HG03571 (cell line): ENCODE results near the gene DEDD.

ENCODE experiments used
- ATAC-seq: cut with Tn5 transposase; IDR thresholded peaks from one replicate; pipeline ENCODE4 v1.9.1; 2021; ENCODE audit not compliant: unreplicated experiment

The DEDD gene, protein sequence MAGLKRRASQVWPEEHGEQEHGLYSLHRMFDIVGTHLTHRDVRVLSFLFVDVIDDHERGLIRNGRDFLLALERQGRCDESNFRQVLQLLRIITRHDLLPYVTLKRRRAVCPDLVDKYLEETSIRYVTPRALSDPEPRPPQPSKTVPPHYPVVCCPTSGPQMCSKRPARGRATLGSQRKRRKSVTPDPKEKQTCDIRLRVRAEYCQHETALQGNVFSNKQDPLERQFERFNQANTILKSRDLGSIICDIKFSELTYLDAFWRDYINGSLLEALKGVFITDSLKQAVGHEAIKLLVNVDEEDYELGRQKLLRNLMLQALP

DNA sequence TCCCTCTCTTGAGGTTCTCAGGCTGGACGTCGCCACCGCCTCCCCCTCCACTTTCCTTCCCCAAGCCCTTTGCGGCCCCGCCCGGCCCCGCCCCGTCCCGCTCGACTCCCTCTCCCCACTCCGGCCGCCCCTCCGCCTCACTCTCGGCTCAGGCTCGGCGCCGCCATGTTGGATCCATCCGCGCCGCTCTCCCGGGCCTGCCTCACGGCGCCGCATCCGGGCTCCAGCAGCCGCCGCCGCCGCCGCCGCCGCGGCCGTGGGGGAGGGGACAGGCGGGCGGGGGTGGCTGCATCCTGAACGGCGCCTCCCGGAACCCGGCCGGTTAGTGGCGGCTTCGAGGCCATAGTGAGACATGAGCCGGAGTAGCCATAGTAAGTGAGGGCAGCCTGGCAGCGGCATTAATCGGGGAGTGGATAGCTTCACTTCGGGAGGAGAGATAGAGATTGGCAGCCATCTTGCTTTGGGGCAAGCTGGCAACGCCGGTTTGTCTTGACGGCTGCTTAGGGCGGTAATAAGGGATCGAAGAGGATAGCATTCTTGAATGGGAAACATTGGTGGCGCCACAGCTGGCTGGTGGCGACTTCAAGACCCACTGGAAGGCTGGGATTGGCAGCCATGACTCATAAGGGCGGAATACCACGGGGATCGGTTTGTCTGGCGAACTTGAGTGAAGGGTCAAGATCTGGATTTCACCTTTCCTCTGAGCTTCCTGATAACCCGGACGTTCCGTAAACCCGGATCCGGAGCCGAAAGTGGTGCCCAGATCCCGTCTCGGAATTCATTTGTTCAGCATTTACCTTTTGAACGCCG is at the start of gene DEDD:
TSS of gene DEDD (minus strand) at position 258 of the 810 bp plus-strand sequence. CDS start 8,205 bp downstream, outside the sequence.
- peak; percentile 96 for ATAC-seq

DNA sequence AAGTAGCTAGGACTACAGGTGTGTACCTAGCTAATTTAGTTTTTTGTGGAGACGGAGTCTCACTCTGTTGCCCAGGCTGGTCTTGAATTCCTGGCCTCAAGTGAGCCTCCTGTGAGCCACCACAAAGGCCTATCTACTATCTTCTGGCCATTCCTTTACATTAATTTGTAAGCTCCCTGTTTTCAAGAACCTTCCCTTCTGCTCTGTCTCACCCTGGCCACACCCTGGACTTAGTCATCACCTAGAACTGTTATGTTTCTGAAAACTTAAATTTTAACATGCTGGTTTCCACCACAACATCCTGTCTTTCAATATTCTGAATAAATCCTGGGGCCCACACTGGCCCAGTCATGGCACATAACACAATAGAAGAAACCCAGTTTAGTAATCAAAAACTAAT is 49.7 kb upstream of the DEDD start:
- no peak for ATAC-seq

DNA sequence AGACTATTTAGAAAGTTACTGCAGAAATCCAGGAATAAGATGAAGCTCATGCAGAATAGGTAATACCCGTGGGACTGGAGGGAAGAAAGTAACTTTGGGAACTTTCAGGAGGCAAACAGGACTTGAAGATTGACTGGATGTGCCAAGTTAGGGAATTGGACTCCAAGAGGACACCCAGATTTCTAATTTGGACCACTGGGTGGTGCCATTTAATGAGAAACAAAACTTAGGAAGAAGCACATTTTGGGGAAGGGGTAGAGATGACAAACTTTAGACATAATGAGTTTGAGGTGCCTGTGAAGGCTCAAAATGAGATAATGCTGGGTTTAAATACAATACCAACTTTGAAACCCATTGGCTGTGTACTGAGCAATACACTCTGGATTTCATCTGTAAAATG is 48.2 kb upstream of the DEDD start:
- no peak for ATAC-seq

DNA sequence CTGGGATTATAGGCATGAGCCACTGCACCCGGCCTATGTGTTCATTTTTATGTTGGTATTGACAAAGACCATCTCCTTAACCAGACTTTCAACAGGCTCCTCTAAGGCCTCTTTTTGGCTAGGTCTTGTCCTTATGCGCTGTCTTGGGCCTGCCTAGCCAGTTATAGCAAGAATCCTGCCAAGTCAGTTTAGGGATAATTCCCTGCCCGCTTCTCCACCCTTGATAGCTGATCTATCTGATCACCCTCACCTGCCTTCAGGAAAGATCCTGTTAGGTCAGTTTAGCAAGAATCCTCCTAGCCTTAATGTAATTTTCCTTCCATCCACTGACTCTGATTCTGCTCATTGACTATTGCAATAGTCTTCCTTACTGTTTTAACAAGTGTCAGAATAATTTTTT is 47.2 kb upstream of the DEDD start:
- no peak for ATAC-seq

DNA sequence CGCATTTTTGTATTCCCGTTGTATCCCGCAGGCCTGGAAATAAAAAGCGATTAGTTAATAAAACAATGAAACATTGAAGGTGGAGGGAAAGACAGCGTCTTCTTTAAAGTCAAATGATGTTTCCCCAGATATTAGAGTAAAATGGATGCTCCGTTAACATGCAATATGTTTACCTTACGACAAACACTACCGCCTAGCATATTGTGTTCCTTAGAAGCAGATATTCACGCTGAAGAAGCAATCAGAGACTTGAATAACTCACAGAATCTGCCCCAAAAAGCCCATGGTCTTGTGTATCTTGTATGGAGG is 45.4 kb upstream of the DEDD start:
- ATAC-seq: no peak

DNA sequence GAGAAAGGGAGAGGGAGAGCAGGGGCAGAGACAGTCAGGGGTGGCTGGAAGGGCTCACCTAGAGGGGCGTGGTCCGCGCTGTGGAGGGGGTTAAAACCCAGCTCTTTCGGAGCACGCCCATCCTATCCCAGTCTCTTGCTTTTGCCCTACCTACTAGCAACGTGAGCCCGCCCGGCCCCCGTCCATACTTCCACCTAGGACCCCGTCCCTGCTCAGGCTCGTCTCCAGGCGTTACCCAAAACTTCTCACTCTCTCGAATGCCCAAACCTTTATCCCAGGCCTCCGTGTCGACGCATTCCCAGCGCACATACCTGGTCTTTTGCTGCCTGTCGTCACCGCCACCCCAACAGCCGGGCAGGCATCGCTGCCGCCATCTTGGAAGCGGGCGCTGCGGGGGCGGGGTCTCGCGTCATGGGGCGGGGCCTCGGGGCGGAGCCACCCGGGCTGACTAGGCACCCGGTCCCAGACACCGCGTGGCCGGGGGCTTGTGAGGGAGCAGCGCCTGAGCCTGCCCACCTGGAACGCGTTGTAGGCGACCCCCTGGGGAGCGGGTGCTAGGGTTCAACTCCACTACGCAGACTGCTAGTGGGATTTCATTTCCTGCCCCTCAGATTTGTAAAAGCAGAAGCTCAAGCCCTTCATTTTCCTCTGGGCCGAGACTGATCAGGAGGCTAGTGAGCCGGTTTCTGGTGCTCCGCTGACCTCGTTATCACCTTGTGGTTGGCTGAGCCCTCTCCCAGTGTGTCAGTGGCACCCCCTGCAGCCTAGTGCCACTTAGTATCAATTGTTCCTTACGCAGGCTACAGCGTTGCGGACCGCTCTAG is 44.9 kb upstream of the DEDD start, which contains the start of gene B4GALT3:
TSS of gene B4GALT3 (minus strand) at position 396 of the 824 bp plus-strand sequence. CDS start 1,447 bp downstream, outside the sequence.
- peak; percentile 57 for ATAC-seq

DNA sequence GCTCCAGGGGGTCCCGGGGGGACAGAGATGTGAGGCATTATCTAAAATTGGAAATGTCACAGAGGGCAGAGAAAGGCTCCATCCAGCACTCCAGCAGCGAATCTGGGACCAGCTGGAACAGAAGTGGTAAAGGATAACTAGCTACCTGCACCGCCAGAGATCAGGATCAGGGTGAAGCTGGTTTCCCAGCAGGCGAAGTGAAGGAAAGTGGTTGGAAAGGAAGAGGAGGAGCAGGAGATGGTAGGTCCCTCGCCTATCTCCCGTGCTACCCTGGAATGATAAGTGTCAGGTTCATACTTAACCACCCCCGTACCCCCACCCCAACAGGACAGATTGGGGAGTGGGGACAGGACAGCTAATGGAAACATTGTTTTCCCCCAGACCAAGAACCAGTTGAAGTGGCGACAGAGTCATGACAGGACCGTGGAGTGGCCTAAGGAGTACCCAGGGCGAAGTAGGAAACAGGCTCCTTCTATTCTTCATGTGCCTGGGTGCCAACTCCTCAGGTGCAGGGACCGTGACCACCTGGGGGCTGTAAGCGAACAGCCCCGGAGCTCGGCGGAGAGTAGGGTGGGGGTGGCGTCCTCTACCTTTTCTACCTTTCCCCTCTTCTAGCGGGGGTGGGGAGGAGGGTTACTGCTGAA is 44.1 kb upstream of the DEDD start:
- ATAC-seq: no peak

DNA sequence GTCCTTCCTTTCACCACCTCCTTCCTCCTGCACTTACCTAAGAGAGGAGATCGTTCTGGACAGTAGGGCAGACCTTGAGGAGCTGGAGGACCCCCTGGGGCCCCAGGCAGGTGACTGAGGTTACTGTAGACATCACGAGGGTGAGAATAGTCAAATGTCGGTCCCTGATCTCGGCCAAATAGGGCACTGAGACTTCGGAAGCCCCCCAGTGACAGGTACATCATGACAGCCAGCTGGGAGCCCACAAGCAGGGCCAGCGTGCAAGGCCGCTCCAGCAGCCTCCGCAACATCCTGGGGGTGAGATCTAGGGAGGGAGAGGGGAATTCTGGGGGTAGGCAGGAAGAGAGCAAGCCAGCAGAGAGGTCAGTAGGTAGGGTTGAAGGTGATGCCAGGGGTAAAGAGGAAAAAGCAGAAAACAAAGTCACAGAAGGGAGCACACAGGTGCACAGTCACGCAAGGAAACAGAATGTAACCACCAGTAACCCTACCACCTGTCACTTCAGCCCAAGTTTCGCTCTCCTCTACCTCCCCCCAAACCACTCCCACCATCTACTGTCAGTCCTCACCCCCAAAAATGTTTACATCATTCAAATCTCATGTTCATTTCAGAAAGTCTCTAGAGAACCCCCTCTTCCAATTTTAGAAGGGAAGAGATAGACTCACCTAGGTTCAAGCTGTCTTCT is 43.4 kb upstream of the DEDD start:
- ATAC-seq: no peak

DNA sequence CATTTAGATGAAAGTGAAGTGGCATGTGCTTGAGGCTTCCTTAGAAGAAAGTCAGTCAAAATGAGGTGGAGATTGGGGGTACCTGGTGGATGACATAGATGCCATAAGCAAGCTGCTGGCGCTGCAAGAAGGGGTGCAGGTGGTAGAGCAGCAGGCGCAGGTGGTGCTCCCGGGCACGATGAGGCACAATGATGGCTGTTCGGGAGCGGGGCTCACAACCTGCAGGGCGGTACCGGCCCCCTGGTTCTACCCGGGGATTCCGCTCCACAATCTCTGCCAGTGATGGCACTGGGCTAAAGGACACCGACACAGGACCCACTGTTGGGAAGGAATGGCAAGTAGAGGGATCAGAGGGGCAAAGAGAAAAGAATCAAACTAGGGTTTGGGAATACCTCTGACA is 42.4 kb upstream of the DEDD start:
- no peak for ATAC-seq

DNA sequence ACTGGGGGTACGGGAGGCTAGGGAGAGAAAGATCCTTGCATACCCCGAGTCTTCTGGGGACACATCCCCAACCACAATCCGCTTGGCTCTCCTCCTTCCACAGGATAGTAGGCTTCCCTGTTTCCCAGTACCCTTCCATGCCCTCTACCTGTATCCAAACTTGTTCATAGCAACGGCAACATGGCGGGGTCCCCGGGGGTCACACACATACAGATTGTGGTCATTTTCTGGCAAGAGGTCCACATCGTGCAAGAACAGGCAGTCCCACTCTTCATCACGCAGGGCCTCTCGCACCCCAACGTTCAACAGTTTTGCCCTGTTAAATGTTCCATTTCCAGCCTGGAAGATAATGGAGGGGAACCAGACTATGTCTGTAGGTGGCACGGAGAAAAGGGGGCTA is 41.2 kb upstream of the DEDD start:
- no peak for ATAC-seq

DNA sequence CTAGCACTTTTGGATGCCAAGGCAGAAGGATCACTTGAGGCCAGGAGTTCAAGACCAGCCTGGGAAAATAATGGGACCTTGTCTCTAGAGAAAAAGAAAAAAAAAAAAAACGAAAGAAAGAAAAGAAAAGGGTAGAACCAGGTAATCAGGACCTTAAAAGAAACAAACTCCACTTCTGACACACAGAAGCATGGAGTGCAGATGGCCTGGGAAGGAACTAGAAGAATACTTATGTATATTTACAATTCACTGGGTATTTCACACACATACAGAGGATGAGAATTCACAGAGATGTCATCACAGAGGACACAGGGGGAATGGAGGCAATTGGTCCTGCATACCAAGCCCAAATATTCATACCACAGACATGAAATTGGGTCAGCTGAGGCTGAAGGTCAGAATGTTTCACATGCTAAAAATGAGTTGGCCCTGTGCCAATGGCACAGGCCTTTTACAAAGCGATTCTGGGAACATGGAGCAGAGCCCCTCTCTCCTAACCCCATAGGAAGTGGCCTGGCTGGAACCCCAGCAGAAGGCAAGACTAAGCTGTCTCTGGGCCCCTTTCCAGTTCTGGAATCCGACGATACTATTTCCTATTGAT is 40.4 kb upstream of the DEDD start:
- ATAC-seq: no peak

DNA sequence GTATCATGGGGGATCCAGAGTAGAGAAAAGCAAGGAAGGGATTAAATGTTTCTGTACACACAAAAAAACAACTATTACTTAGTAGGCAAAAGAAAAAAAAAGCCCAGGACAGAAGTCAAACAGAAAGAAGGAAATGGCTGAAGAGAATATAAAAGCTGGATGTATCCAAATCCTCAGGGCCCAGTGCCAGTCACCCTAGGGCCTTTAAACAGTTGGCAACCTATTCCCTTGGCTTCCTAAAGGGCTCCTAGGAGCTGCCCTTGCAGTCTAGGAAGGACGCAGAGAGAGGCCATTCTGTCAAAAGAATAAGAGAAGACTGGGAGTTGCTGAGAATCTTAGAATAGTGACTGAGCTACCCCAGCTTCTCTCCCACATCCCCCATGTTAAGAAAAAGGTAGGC is 39.9 kb upstream of the DEDD start:
- no peak for ATAC-seq

DNA sequence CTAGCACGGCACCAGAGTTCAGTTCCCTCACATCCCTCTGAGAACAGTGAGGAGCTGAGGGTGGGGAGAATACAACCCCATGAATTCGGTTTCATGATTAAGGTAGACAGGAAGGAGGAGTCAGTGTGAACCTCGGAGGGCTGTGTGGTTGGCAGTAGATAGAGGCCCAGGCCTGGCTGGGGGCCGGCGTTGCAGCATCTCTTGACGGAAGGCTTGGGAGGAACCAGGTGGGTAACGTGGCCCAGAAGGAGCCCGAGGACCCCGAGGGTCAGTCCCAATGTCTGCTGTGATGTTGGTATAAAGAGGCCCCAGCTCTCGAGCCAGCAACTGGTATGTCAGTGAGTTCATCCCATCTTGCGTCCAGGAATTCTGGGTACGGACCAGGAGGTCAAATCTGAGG is 39.2 kb upstream of the DEDD start:
- ATAC-seq: no peak

DNA sequence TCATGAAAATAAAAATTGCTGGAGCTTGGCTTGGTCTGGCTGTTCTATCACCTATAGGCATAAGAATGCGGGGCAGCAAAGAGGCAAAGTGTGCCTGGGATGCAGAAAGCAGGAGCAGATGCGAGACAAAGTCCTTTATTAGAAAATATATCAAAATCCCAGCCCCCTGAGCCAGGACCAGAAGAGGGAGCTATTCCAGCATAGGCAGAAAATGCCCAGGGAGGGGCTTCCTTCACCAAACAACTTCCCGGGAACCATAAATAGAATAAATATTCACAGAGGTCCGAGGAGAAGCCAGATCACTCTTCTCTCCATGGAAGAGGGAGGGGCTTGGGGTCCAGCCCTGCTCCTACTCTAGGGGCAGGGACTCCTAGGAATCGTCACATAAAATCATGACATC is 38.7 kb upstream of the DEDD start:
- ATAC-seq: no peak

DNA sequence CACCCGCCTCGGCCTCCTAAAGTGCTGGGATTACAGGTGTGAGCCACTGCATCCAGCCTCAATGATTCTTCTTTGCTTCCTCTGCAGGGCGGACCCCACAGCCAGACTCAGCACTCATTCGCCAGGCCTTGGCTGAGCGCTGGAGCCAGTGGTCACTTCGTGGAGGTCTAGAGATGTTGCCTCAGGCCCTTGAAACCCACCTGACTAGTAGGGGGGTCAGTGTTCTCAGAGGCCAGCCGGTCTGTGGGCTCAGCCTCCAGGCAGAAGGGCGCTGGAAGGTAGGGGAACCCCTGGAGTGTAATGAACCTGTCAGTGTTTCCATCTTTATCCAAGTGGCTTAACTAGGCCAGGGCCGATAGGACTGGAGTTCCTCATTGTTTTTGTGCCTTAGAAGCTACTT is 36.4 kb upstream of the DEDD start:
- no peak for ATAC-seq

DNA sequence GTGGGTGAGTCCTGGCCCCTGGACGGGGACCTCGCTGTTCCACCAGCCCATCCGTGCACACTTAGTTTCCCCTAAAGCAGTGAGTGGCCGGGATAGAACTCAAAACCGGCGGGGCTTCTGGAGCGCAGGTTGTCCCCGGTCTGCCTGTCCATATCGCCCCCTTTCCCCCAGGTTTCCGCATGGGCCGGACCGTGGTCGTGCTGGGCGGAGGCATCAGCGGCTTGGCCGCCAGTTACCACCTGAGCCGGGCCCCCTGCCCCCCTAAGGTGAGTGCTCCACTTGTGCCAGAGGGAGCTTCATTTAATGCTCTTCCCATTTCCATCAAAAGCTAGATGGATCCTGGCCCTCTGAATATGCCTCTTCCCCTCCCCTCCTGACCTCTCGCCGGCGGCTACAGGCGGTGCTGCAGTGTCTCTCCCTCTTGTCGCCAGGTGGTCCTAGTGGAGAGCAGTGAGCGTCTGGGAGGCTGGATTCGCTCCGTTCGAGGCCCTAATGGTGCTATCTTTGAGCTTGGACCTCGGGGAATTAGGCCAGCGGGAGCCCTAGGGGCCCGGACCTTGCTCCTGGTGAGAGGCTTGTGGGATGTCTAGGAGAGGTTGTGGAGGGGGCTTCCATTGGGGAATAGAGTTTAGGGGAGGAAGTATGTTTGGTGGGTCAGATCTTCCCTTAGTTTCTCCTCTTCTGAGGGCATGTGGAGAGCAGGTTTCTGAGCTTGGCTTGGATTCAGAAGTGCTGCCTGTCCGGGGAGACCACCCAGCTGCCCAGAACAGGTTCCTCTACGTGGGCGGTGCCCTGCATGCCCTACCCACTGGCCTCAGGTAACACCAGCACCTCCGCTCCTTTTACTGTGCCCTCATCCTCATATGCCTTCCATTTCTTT is 34.4 kb upstream of the DEDD start:
- peak; percentile 1 for ATAC-seq

DNA sequence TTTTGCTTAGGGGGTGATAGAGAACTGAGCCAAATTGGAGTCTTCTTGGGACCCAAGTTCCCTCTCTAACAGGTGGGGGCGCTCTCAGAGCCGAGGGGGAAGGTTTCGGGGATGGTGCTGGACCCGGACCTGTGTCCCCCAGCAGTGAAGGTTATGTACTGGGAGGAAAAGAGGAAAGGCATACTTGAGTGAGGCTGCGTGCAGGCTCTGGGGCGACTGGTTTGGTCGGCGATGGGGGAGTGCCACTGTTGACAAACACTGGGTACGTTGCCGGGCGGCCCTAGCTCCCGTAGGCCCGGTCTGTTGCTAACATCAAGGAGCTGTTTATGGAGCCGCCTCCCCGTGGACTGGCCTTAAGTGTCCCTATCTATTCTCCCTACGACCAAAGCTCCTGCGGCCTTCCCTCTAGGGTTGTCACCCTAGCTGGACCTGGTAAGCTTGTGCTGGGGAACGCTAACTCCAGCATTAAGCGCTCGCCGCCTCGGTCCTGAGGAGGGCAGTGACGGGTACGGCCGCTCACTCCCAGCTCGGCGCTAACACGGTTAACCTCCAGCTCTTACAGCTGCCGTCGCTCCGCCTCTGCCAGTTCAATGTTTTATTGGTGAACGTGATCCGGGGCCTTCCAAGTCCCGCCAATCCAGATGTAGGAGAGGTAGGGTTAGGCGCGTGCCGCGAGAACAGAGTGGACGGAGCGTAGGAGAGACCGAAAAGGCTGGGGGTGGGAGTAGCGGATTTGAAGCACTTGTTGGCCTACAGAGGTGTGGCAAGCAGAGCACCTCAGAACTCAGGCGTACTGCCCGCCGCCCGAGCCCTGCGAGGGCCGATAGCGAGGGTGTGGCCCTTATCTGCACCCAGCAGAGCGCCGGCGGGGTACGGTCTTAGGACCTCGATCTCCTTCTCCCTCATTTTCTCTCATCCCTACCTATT is 33.5 kb upstream of the DEDD start, which contains the start of gene PPOX:
TSS of gene PPOX (plus strand) at position 685 of the 927 bp plus-strand sequence. CDS start 422 bp downstream, outside the sequence.
- ATAC-seq: peak; percentile 91
